Measurements from ENCODE around the gene TAGLN2.
"Not testable (repeated sequence)": the region's sequence is repeated elsewhere in the genome, so short reads cannot be mapped to it uniquely, and the experiment has no call there.

Gene TAGLN2

DNA sequence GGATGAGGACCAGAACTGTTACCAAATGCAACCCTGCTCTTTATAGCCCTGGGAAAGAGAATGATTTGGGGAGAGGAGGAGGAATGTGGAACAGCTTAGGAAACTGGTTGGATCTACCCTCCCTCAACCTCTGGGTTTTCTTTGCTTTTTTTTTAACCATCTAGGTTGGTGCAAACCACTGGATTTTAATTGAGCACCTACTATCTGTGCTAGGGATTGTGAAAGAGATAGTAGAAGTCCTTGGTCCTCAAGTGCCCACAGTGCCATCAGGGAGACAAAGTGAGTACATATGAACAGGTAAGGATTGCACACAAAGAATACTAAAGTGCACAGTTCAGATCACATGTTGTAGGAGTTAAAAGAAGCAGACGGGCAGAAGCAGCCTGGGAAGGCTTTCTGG, 4.7 kb downstream of the TAGLN2 start:
- DNase-seq: no peak

DNA sequence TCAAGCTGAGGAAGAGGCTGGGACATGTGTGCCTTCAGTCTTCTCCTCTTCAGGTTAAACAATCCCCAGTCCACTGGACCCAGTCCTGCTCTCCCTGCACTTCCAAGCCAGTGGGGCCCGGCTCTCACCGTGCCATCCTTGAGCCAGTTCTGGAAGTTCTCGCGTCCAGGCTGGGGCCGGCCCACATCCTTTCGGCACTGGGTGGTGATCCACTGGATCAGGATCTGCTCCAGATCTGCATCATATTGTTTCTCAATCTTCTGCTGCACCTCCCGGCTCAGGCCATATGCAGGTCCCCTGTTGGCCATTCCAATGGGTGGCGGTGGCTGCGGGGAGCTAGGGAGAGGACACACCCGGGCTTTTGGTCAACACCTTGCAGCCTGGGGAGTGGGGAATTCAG, 5.1 kb downstream of the TAGLN2 start:
- no peak for DNase-seq

DNA sequence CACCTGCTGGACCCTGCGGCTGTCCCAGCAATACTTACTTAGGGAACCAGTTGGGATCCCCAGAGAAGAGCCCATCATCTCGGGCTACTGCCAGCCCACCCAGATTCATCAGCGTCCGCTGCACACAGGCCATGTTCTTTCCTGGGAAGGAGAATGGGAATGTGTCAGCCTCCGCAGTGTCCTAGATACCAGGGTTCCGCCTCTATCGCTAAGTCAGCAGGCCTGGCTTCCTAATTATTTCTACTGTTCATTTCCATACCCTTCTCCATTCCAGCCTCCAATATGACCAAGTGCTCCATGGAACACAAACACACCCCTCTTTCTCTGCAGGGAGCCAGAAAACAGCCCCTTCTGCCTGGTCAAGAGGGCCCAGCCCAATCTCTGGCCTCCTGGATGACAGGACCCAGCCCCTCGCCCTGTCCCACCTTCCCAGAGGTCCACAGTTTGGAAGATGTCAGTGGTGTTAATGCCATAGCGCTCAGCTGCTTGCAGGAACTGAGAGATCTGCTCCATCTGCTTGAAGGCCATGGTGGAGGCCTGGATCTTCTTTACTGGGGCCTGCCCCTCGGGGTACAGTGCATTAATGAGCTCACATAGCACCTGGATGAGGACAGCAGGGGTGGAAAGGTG, 6.0 kb downstream of the TAGLN2 start:
- DNase-seq: no peak

DNA sequence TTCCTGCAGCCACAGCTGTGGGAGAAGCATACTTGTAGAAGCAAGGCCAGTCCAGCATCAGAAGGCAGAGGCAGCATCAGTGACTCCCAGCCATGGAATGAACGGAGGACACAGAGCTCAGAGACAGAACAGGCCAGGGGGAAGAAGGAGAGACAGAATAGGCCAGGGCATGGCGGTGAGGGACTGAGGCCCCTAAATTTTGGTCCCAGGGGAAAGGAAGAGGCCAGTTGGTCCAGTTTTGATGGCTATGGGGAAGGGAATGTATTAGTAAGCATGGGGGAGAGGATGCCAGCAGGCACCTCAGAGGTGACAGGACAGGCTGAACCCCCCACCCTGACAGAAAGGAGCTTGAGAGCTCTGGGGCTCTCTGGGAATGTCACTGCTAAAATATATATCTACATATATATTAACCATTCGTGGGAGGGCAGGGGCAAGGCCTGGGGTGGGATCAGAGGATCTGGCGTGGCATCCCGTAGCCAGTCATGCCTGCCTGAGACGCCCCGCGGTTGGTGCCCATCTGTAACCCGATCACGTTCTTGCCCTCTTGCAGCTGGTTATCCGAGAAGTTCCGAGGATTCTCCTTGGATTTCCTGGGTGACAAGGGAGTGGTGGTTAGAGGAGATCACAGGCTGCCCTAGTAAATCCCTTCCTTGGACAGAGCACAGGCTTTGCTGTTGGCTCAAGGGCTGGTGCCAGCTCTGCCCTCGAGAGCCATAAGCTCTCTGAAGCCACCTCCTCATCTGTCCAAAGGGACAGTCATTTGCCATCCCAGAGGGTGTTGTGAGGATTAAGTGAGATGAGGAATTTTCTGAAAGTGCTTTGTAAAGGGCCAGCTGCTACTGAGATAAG, 6.7 kb downstream of the TAGLN2 start:
- no peak for DNase-seq

DNA sequence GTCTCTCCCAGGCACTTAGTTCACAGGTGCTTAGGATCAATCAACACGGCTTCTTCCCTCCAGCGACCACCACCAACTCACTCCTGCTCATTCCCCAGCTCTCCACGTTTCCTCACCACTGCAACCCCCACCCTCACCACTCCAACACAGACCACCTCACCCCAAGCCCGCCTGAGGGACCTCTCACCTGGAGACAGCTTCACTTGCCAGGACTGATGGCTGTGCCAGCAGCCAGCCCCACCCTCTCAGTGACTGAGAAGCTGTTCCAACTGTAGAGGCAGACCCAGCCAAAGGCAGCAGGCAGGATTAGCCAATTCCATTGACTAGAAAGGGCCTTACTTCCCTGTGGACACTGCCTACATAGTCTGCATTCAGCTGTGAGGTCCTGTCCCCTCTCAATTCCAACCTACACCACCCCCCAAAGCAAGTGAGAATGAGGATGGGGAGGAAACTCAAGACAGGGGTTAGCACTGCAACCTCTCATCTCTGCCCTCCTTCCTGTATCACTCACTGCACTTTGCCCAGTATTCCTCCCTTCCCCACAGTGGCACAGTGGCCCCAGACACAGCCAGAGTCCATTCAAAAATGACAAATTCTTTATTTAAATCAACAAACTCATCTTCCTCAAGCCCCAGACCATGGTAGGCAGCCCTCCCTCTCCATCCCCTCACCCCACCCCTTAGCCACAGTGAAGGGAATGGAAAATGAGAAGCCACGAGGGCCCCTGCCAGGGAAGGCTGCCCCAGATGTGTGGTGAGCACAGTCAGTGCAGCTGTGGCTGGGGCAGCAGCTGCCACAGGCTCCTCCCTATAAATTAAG, 7.6 kb downstream of the TAGLN2 start:
- DNase-seq: no peak

DNA sequence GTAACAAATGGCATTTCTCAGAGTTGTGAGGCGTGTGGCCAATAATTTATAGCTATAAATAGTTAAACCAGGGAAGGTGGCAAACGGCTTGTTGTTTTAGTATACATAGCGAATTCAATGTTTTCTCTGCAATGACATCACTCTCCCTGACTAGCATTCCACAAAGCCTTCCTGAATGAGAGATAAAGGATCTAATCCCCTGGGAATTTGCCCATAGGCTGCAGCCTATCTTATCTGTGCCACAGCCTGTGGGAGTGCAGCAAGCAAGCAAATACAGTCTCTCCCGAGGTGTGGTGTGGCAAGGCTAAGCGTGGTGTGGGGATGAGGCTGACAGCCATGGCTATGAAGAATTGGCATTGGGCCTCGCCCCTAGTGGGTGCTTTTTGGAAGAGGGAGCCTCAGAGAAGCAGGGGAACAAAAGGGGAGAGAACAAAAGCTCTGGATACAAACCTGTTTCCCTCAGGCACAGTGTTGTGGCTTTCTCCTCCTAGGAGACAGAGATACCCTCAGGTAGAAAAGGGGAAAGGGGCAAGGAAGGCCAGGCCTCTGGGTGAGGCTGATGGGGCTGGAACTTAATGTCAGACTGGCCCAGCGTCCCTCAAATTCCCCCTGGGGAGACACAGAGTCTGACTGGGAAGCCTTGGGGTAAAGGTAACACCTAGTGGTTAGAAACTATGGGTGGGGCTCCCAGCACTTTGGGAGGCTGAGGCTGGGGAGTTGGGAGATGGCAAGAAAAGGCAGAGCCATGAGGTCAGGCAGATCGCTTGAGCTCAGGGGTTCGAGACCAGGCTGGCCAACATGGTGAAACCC, 8.9 kb downstream of the TAGLN2 start:
- no peak for DNase-seq

DNA sequence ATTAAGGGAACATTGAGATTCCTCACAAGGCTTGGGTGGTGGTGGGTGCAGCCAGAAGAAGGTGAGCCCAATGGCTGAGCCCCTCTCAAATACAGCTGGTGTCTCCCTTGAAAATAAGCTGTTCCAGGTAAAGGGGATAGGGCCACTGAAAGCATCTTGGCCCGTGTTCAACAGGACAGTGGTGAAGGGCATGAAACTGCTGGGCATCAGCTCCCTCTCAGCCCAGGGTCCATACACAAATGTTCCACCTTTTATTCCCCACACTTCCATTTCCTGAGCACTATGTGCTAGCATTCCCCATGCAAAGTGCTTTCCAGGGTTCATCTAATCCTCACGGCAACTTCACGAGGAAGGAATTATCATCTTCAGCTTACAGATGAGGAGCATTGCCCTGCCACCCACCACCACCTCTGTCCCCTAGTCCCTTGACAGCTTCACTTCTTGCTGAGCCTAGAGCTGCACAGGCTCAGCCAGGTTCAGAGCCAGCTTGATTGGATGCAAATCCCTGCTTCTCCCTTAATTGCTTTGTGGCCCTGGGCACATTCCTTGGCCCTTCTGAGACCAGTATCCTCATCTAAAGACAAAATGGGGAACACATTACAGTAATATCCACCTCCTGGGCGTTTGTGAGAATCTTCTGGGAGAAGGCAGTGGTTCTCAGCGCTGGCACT, 9.6 kb downstream of the TAGLN2 start:
- DNase-seq: no peak

DNA sequence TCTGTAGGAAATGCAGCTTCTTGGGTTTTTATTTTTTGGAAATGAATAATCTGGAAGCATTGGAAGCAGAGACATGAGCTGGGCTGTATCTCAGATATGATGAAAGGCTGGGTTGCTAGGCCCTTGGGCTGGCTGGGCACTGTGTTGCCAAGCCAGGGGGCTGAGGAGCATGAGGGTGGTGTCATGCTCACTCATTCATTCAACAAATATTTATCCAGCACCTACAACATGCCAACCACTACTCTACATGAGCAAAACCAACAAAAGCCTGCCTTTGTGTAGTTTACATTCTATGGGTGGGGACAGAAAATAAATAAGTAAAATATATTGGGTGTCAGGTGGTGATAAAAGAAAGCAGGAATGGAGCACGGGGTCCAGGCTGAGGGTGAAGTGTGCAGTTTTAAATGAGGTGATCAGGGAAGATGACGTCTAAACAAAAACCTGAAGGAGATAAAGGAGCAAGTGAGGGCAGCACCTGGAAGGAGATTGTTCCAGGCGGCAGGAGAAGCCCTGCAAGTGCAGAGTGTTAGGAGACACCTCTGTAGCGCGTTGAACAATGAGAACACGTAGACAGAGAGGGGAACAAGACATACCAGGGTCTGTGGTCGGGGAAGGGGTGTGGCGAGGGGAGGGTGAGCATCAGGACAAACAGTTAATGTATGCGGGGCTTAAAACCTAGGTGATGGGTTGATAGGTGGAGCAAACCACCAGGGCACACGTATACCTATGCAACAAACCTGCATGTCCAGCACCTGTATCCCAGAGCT, 10.9 kb downstream of the TAGLN2 start:
- DNase-seq: peak; percentile 89

DNA sequence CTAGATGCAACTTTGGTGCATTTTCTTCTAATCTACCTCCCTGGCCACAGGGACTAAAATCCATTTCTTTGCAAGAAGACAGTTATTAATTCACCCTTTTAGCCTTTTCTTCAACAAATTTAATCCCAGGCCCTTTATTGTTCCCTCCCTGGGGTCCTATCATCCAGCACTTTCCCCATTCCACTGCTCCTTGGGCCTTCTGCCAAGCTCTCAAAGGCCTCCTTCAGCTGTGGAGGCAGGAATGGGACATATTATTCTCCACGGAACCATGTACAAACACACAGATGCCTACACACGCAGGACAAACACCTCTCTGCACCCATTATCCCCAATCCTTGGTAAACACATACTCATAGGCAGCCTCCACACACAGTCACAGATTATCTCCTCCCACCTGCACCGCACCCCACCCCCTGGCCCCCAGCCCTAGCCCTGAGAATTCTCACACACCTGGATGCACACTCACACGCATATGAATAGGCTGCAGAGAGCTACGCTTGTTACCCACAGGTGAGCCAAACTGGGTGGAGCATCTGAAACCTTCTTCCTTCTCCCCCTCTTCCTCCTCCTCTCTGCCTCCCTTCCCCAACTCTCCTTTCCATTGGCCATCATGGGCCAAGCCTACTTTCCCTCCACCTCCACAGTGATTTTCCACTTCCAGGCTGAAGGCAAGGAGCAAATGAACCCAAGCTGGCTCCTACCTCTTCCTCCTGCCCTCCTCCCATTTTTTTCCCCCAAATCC, 11.7 kb downstream of the TAGLN2 start:
- peak; percentile 46 for DNase-seq

DNA sequence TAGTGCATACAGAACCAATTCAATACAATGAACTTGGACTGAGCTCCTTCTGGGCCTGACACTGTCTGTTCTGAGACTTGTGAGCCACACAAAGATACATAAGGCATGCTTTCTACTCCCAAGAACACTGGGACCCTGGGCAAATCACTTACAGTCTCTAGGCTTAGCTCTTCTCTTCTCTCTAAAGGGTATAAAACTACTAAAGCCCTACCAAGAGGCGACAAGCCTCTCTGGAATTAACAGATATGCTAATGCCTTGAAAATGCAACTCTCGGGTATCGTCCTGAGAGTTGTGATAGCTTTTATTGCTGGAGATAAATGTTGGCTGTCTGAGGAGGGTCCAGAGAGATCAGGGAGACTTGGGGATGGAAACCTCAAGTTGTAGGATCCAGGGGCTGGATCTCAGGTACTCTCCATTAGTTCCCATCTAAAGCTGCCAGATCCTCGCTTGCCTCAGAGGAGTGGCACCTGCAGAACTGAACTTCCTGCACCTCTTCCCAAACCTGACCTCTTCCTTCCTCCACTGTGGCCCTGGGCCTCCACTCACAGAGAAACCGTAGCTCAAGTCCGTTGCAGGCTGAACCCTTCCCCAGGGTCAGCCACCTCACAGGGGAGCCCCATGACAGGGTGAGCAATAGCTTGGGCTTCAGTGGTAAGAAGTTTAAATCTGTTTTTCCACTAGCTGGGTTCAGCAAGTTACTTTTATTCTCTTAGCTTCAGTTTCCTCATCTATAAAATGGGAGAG, 13.8 kb downstream of the TAGLN2 start:
- DNase-seq: no peak

DNA sequence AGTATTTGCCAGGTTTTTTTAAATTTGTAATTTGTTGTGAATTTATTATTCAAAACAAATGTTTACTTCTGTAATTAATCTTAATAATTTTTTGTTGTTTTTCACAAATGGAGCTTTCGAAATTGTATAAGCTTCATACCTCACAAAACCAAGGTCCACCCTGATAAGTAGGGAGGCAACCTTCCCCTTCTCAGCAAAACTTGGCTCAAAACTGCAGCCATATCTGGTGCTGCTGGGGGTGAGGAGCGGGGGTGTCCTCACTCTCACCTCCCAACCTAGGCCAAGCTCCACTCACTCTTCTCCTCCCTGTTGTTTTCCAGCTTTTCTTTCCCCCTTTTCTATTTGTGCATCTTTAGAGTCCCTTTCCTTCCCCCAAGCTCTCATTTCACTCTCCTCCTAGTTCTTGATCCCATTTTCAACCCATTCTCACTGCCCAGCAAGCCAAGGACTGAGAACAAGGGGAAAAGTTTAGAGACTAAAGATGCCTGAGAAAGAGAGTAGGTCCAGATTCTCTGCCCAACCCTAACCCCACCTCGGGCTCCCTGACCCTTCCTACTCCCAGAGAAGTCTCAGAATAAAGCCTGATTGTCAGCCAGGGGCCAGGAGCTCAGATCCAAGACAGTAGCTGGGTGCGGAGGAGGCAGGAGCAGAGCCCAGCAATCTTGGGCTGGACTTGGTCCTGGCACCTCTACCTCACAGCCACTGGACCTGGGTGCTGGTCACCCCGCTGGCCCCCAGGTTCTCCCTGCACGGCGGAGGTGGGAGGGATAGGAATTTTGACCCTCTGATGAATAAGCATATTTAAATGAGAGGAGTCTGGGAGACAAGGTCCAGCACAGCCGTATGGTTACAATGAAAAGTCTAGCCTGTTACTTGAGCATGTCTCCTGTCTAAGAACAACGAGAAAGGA, 17.0 kb downstream of the TAGLN2 start:
- no peak for DNase-seq

DNA sequence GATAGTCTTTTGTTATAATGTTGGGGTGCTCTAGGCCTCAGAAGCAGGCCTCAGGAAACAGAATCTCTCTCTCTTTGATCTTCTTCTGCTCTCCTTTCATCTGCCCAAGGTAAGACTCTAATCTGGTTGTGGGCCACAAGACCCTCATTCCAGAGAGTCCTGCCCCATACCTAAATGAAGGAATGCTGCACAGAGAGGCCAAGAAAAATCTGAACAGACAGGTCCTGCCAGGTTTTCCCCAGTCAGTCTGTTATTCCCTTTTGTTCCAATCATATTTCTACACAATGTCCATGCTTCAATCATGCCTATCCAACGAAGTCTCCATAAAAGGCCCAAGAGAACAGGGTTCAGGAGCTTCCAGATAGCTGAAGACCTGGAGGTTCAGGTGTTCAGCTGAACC, 18.3 kb downstream of the TAGLN2 start:
- no peak for DNase-seq

DNA sequence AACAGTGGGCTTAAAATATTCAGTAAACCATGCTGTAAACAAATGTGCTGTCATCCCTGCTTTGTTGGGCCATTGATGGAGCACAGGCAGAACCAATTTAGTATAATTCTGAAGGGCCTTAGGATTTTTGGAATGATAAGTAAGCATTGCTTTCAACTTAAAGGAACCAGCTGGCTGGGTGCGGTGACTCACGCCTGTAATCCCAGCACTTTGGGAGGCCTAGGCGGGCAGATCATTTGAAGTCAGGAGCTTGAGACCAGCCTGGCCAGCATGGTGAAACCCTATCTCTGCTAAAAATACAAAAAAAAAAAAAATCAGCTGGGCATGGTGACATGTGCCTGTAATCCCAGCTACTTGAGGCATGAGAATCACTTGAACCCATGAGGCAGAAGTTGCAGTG, 21.3 kb downstream of the TAGLN2 start:
- DNase-seq: not testable (repeated sequence)

DNA sequence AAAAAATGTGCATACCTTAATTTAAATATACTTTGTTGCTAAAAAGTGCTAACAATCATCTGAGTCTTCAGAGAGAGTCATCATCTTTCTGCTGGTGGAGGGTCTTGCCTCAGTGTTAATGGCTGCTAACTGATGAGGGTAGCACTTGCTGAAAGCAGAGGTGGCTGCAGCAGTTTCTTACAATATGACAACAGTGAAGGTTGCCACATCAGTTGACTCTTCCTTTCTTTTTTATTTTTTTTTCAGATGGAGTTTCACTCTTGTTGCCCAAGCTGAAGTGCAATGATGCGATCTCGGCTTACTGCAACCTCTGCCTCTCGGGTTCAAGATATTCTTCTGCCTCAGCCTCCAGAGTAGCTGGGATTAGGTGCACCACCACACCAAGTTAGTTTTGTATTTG, 22.8 kb downstream of the TAGLN2 start:
- no peak for DNase-seq

DNA sequence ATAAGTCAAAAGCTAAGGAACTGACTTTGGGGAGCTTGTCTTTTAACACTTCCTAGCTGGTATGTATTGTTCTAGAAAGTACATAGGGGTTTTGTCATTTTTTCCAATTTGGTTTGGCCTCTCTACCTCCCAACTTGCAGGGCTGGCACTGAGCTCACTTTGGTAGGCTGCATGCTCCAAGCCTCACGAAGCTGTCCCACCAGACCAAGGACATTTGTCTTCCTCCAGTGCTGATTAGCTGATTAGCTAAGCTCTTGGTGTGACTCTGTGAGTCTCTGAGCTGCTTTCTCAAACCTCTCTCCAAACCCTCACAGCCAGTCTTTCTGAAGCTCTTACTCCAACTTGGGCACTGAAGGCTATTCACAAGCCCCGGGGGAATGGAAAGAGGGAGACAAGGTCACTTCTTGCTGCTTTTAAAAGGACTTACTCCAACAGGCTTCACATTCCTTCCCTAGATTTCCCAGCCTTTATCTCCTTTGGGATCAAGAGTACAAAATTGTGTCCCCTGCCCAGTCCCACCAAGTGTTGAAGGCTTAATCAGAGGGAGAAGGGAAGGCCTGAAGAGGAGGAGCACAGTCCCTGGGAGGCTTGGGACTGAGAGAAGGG, 24.4 kb downstream of the TAGLN2 start:
- no peak for DNase-seq

DNA sequence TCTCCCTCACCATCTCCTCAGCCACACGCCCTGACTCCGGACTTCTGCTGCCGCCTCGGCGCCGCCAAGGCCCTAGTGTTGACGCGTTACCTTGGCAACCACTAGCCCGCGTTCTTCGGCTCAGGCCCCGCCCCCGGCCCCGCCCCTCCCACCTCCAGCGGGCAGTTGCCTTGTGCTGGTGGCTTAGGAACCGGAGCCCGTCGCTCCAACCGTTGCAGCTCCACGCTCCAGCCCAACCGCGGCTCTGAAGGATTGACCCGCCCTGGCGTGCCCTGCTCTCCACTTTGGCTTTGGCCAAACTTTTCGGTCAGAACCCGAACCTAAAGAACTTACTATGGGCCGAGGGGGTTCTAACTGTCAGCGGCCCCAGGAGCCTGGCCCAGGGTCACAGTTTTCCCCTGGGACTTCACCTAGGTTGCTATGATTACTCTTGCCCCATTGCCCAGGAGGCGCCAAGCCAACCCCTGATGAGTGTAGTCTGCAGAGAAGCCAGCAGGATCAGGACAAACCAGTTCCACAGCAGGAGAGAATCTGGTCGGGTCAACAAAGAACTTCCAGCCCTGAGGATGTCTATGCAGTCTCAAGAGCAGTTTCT, 25.1 kb downstream of the TAGLN2 start, which contains the start of gene CFAP45:
Gene CFAP45, minus strand, starts transcription at position 80 of the 595 bp plus-strand sequence. Its CDS starts 67 bp downstream, at position 13.
- peak; percentile 69 for DNase-seq

DNA sequence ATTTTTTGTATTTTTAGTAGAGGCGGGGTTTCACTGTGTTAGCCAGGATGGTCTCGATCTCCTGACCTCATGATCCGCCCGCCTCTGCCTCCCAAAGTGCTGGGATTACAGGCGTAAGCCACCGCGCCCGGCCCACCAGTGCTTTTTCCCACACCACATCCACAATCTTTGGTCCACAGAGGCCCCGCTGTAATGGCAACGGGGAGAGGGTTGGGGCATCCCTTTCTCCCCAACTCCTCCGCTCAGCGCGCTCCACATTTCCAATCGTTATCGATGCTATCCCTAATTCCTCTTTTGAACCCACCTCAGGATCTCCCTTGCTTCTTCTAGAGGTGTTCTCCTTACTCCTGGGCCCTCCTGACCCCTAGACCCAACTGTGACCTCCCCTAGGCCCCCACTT, 25.7 kb downstream of the TAGLN2 start:
- DNase-seq: not testable (repeated sequence)

DNA sequence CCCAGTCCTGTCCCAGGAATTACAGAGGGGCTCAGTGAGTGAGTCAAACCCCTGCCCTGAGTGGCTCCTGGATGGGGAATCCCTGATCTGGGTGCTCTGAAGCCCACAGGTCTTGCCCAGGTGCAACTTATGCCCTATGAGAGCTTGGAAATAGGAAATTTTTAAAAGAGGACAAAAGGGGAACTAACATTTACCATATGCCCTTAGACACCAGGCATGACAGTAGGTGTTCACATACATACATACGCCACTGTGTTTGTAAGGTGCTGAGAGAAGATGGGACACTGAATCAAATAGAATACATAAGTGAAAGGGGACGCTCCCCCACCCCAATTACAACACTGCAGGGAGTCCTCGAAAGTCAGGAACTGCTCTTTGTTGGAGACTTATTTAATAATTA, 26.8 kb downstream of the TAGLN2 start:
- DNase-seq: no peak
